Fibroblast of mammary gland (primary cell): ENCODE results near the gene MYCL.

Experiments used
- DNase-seq: peaks from one replicate; pipeline ENCODE4 v3.0.0-alpha.2; 2010; ENCODE audit warnings: low read depth
- H3K4me3 ChIP-seq: 2 replicates; pipeline ENCODE4 v1.5.1; 2011; ENCODE audit warnings: low read depth, mild to moderate bottlenecking, low read length, moderate library complexity; ENCODE audit not compliant: control insufficient read depth
- CTCF ChIP-seq: conservative IDR thresholded peaks from 2 replicates; pipeline ENCODE4 v1.5.1; 2011; ENCODE audit warnings: low read depth, low read length, inconsistent platforms; ENCODE audit not compliant: control insufficient read depth, insufficient read depth

The MYCL gene

GRCh38 chr1:39890273-39890672 is 11.4 kb downstream of the MYCL start:
- DNase-seq: no peak
- no peak overlapping the region for H3K4me3 ChIP-seq
- TF ChIP-seq CTCF: no peak

- DNase-seq: peak; percentile 17
- no peak overlapping the region for H3K4me3 ChIP-seq
- no peak for TF ChIP-seq CTCF
Observed at GRCh38 chr1:39886757-39887231, 14.9 kb downstream of the MYCL start.

- DNase-seq: no peak
- no peak overlapping the region for H3K4me3 ChIP-seq
- no peak for TF ChIP-seq CTCF
Observed at GRCh38 chr1:39885516-39885915, 16.2 kb downstream of the MYCL start.

GRCh38 chr1:39882152-39882551 is 19.6 kb downstream of the MYCL start:
- H3K4me3 ChIP-seq: peak overlapping the region; percentile 93
- DNase-seq: no peak
- TF ChIP-seq CTCF: no peak

GRCh38 chr1:39877980-39878956 is 23.4 kb downstream of the MYCL start:
- no peak for TF ChIP-seq CTCF
- H3K4me3 ChIP-seq: no peak overlapping the region
- no peak for DNase-seq

- H3K4me3 ChIP-seq: no peak overlapping the region
- DNase-seq: no peak
- TF ChIP-seq CTCF: no peak
Observed at GRCh38 chr1:39877231-39877778, 24.4 kb downstream of the MYCL start.
